Measurements from ENCODE around the gene SLCO1B3.
"Not testable (repeated sequence)": the region's sequence is repeated elsewhere in the genome, so short reads cannot be mapped to it uniquely, and the experiment has no call there.

- TF ChIP-seq ETS1 (IDR thresholded peaks at IDR 0.05); POLR2AphosphoS5 (IDR thresholded peaks at IDR 0.05; ENCODE audit: low read depth); EZH2 (IDR thresholded peaks at IDR 0.05; ENCODE audit: low read depth, unreplicated experiment); EZH2phosphoT487 (IDR thresholded peaks at IDR 0.05; ENCODE audit: unreplicated experiment): not testable (repeated sequence)
- TF ChIP-seq, protein P1, sequence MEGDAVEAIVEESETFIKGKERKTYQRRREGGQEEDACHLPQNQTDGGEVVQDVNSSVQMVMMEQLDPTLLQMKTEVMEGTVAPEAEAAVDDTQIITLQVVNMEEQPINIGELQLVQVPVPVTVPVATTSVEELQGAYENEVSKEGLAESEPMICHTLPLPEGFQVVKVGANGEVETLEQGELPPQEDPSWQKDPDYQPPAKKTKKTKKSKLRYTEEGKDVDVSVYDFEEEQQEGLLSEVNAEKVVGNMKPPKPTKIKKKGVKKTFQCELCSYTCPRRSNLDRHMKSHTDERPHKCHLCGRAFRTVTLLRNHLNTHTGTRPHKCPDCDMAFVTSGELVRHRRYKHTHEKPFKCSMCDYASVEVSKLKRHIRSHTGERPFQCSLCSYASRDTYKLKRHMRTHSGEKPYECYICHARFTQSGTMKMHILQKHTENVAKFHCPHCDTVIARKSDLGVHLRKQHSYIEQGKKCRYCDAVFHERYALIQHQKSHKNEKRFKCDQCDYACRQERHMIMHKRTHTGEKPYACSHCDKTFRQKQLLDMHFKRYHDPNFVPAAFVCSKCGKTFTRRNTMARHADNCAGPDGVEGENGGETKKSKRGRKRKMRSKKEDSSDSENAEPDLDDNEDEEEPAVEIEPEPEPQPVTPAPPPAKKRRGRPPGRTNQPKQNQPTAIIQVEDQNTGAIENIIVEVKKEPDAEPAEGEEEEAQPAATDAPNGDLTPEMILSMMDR (conservative IDR thresholded peaks at IDR 0.05; ENCODE audit: low read depth in 2 of 2) = not testable (repeated sequence)
These were observed 26.6 kb upstream of the SLCO1B3 start for GRCh38 chr12:20783796-20784357.

All from GM23338 (cell line).